Gastroesophageal sphincter (tissue), 4 donors: ENCODE data around the gene RHBDF1. TPM values are rescaled to one million over a fixed set of nuclear protein-coding genes. Genes with fewer than 3 reads are reported as not detected.

ENCODE experiments used
- ATAC-seq: fragments of 150-250 bp; one replicate; pipeline ENCODE4 v1.9.1; 2016; ENCODE audit warnings: mild to moderate bottlenecking, moderate library complexity
- H3K27ac ChIP-seq, 4 donors: fragments of 200-600 bp; sonication (generic) in 3 of 4; 1 replicate in 3 of 4; 2 replicates in 1 of 4; pipeline ENCODE4 v1.5.1; 2016 to 2019
- H3K27me3 ChIP-seq: fragments of 200-600 bp; sonication (generic); one replicate; pipeline ENCODE4 v1.5.1; 2019
- H3K36me3 ChIP-seq, 2 donors: fragments of 200-600 bp; sonication (generic); one replicate each; pipeline ENCODE4 v1.5.1; 2019; ENCODE audit warnings: control low read depth in 1 of 2
- H3K4me1 ChIP-seq, 3 donors: fragments of 200-600 bp; sonication (generic); 1 replicate in 2 of 3; 2 replicates in 1 of 3; pipeline ENCODE4 v1.5.1; 2016 to 2019; ENCODE audit warnings: control low read depth in 2 of 3
- H3K4me3 ChIP-seq, 2 donors: fragments of 200-600 bp; sonication (generic); one replicate each; pipeline ENCODE4 v1.5.1; 2019; ENCODE audit warnings: mild to moderate bottlenecking in 1 of 2, moderate library complexity in 1 of 2
- H3K9me3 ChIP-seq, 3 donors: fragments of 200-600 bp; sonication (generic); one replicate each; pipeline ENCODE4 v1.5.1; 2017 to 2019; ENCODE audit warnings: control low read depth in 2 of 3
- CTCF ChIP-seq, 4 experiments: fragments of 200-600 bp in 2 of 4; fragments of 450-650 bp in 2 of 4; sonication (generic) in 1 of 4; IDR thresholded peaks; one replicate each; pipeline ENCODE4 v1.5.1; 2017 to 2019; ENCODE audit warnings: antibody characterized with exemption in 4 of 4, mild to moderate bottlenecking in 2 of 4, moderate library complexity in 2 of 4
- EP300 ChIP-seq: sonication (generic); formaldehyde crosslinking; IDR thresholded peaks from one replicate; pipeline ENCODE4 v1.6.1; 2017; ENCODE audit warnings: antibody characterized with exemption, mild to moderate bottlenecking
- POLR2A ChIP-seq, 2 donors: fragments of 450-650 bp; IDR thresholded peaks; one replicate each; pipeline ENCODE4 v1.6.1; 2017; ENCODE audit warnings: antibody characterized with exemption in 2 of 2, mild to moderate bottlenecking in 2 of 2, moderate library complexity in 1 of 2
- POLR2AphosphoS5 ChIP-seq: sonication (generic); formaldehyde crosslinking; IDR thresholded peaks from one replicate; pipeline ENCODE4 v1.6.1; 2017; ENCODE audit warnings: antibody characterized with exemption
- WGBS, 2 donors: methylation state at CpG; one replicate each; pipeline ENCODE4 v1.1.5; 2018; ENCODE audit warnings: low coverage in 1 of 2; 5-methylcytosine and 5-hydroxymethylcytosine counted together
- total RNA-seq, 4 donors: library from RNA; depleted of rRNA; stranded (reverse); fragments of >200 nt; gene quantifications; one replicate each; pipeline ENCODE4 v1.1.0, GENCODE V29; 2016

The RHBDF1 gene
- total RNA-seq, 4 donors from 2014 or later, result 21.0 to 52.3 (median 33.0) TPM

DNA sequence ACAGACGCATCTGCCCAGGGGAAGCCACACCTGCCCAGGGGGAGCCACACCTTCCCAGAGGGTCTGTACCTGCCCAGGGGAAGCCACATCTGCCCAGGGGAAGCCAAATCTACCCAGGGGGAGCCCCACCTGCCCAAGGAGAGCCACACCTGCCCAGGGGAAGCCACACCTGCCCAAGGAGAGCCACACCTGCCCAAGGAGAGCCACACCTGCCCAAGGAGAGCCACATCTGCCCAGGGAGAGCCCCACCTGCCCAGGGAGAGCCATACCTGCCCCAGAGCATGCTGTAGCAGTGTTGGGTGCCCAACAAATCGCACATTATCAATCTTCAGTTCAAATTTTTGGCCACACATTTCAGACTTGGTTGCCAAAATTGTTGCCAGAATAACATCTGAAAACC is 46.4 kb upstream of the RHBDF1 start:
- peaks cover 0 to 68% of the 10 kb centered on the region in 2 donors for H3K36me3 ChIP-seq

DNA sequence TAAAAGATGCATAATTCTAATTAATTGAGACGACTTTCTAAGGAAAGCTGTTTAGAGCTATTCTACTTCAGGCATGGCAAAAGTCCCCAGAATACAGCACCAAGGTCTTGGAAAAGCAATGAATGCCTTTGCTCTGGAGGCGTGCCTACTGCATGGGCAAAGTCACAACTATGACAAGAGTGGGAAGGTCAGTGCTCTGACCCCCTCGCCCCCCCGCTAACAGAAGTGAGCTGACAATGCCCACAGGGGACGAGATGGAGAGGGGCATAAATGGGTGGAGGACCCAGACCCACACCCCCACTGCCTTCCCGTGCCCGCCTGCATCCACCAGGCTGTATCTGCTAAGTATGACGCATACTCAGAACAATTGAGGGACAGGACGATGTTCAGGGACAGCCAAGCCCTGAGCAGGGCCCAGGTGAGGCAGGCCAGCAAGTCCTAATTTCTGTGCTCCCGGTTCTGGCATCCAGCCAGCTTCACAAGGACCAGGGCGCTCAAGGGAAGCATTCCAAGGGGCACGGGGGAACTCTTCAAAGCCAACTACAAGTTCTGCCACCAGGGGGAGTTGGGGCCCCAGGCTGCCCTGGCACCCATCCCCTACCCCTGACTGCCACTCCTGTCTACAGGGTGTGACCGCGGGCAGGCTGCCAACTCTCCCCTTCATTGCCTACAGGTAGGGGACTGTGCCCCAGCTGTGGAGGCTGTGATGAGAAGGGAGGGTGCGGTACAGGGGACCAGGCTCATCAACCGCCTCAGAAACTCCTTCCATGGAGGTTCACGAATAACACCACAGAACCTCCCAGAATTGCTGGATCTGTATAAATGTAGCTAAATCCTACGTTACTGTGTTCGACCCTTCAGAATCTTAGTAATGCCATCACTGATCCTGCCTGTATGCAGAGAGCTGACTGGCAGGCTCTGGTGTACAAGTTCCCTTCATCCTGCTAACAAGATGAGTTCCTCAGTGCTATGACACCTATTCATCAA is 45.2 kb upstream of the RHBDF1 start:
- H3K27me3 ChIP-seq, result no peaks in the 10 kb centered on the region
- peaks cover 0 to 70% of the 10 kb centered on the region in 2 donors for H3K36me3 ChIP-seq
- peaks cover 0 to 13% (median 0%) of the 10 kb centered on the region in 3 donors for H3K4me1 ChIP-seq
- H3K27ac ChIP-seq, result no peak overlapping the region
- TF ChIP-seq CTCF (IDR thresholded peaks at IDR 0.05) (peak in 2 of 4 experiments; percentile 49 to 65), POLR2A (IDR thresholded peaks at IDR 0.05) (no peak), POLR2AphosphoS5 (no peak)
- no peak overlapping the region for H3K4me3 ChIP-seq
- peak; percentile 48 for ATAC-seq
- H3K9me3 ChIP-seq, result no peaks in the 10 kb centered on the region
- WGBS, 2 donors, result 73 to 81% methylated on average over 3 to 10 of the region's 19 CpGs

More for the DNA sequence above, 46.4 kb upstream of the RHBDF1 start:
- Histone ChIP-seq H3K4me3 (no peak overlapping the region), H3K27ac (no peak overlapping the region), H3K27me3 (no peaks in the 10 kb centered on the region), H3K9me3 (no peaks in the 10 kb centered on the region), H3K4me1 (peaks cover 0 to 4% (median 0%) of the 10 kb centered on the region in 3 donors)
- WGBS, 2 donors, result 100% methylated on average over 1 of the region's 2 CpGs
- no peak for TF ChIP-seq EP300
- TF ChIP-seq POLR2A (IDR thresholded peaks at IDR 0.05), result no peak
- no peak for TF ChIP-seq CTCF (IDR thresholded peaks at IDR 0.05)
- no peak for TF ChIP-seq POLR2AphosphoS5
- no peak for ATAC-seq

DNA sequence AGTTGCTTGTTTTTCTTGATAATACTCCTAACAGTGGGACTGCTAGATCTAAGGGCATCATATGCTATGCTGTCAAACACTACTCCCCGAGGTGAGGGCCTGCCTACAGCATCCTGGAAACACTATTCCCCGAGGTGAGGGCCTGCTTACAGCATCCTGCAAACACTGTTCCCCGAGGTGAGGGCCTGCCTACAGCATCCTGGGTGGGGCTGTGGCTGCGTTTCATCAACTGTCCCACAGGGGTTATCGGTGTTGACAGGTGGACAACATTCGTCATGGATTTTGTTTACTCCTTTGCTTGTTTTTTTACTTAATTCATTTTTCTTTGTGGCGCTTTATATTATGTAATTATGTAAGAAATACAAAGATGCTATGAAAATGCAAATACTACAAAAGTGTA is 43.6 kb upstream of the RHBDF1 start:
- H3K9me3 ChIP-seq, result no peaks in the 10 kb centered on the region
- no peak for TF ChIP-seq CTCF (IDR thresholded peaks at IDR 0.05)
- no peak for TF ChIP-seq EP300
- no peak for TF ChIP-seq POLR2A (IDR thresholded peaks at IDR 0.05)
- no peak for TF ChIP-seq POLR2AphosphoS5
- 65 to 80% methylated on average over 7 of the region's 7 CpGs for WGBS, 2 donors
- ATAC-seq, result no peak
- no peaks in the 10 kb centered on the region for H3K27me3 ChIP-seq
- no peak overlapping the region for H3K4me3 ChIP-seq
- H3K4me1 ChIP-seq, result peaks cover 0 to 13% (median 0%) of the 10 kb centered on the region in 3 donors
- H3K27ac ChIP-seq, result no peak overlapping the region
- H3K36me3 ChIP-seq, result peaks cover 0 to 76% of the 10 kb centered on the region in 2 donors

DNA sequence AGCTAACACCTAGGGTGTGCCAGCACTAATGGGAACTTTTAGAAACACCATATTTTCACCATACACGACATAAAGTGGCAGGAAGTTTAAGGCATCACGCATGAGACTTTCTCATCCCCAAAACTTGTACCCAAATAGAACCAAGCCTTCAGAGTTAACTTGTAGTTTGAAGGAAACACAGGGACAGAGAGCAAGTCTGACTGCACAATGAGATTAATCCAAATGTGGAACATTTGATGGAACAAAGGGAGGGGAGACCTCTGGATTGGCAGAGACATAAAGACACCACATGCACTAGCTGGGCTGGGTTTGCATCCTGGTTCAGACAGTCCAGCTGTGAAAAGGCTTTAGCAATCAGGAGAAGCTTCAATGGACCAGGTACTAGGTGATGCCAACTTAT is 41.9 kb upstream of the RHBDF1 start:
- WGBS, 2 donors, result no CpG with 5 or more reads among the region's 2 CpGs
- no peaks in the 10 kb centered on the region for H3K27me3 ChIP-seq
- no peaks in the 10 kb centered on the region for H3K9me3 ChIP-seq
- H3K36me3 ChIP-seq, result peaks cover 0 to 90% of the 10 kb centered on the region in 2 donors
- no peak overlapping the region for H3K4me3 ChIP-seq
- H3K4me1 ChIP-seq, result peaks cover 0 to 13% (median 0%) of the 10 kb centered on the region in 3 donors
- no peak for ATAC-seq
- no peak for TF ChIP-seq POLR2A (IDR thresholded peaks at IDR 0.05)
- TF ChIP-seq POLR2AphosphoS5, result no peak
- no peak for TF ChIP-seq CTCF (IDR thresholded peaks at IDR 0.05)
- TF ChIP-seq EP300, result no peak
- no peak overlapping the region for H3K27ac ChIP-seq
